ENCODE measurements around the gene PIP4P1. TPM values are rescaled to one million over a fixed set of nuclear protein-coding genes. Genes with fewer than 3 reads are reported as not detected.

The PIP4P1 gene
- total RNA-seq, 1 donor from 2014 or later, result 22.2 TPM

DNA sequence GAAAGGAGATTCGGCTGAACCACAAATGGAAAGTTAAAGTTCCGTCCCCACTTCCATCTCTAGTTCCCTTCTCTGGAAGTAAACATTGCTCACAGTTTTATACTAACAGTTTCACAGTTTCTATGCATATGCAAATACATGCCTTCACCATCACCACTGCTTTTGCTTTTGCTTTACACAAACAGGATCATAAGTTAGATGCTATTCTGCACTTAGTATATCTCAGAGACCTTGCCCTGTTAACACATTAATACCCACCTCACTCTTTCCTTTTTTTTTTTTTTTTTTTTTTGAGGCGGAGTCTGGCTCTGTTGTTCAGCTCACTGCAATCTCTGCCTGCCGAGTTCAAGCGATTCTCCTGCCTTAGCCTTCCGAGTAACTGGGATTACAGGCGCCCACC lies 48.8 kb downstream of the PIP4P1 start:
- peak; percentile 23 for DNase-seq (ENCODE audit: low read depth)

GRCh38 chr14:20409226-20409625 lies 52.0 kb downstream of the PIP4P1 start:
- DNase-seq (ENCODE audit: low read depth), result peak; percentile 91

Other genes with a start within 250 kb of the PIP4P1 start
- not detected in 2 replicates for gene OR11H6, start 237.7 kb downstream of the PIP4P1 start, total RNA-seq
- gene OR11H7, start 232.5 kb downstream of the PIP4P1 start, total RNA-seq, result not detected in 2 replicates
- not detected in 2 replicates for gene OR11H4, start 222.1 kb downstream of the PIP4P1 start, total RNA-seq
- 9.6 and 11.3 TPM in 2 replicates for gene TTC5, start 155.5 kb downstream of the PIP4P1 start, total RNA-seq
- gene CCNB1IP1, start 128.2 kb downstream of the PIP4P1 start, total RNA-seq, result 39.9 and 50.2 TPM in 2 replicates
- gene PARP2, start 117.8 kb downstream of the PIP4P1 start, total RNA-seq, result 17.2 and 21.1 TPM in 2 replicates
- 17.1 and 21.8 TPM in 2 replicates for gene TEP1, start 47.9 kb downstream of the PIP4P1 start, total RNA-seq
- 0.05 and 0.16 TPM in 2 replicates for gene KLHL33, start 25.3 kb downstream of the PIP4P1 start, total RNA-seq
- gene OSGEP, start 6.6 kb downstream of the PIP4P1 start, total RNA-seq, result 33.2 and 36.2 TPM in 2 replicates
- 125 and 145 TPM in 2 replicates for gene APEX1, start 6.2 kb downstream of the PIP4P1 start, total RNA-seq
- 4.9 and 5.2 TPM in 2 replicates for gene PNP, start 8.0 kb upstream of the PIP4P1 start, total RNA-seq
- not detected in 2 replicates for gene RNASE10, start 44.1 kb upstream of the PIP4P1 start, total RNA-seq
- gene RNASE9, start 99.6 kb upstream of the PIP4P1 start, total RNA-seq, result not detected in 2 replicates
- gene RNASE11, start 126.6 kb upstream of the PIP4P1 start, total RNA-seq, result not detected in 2 replicates
- not detected in 2 replicates for gene RNASE12, start 129.9 kb upstream of the PIP4P1 start, total RNA-seq
- gene OR6S1, start 180.3 kb upstream of the PIP4P1 start, total RNA-seq, result not detected in 2 replicates
- gene RNASE4, start 223.1 kb upstream of the PIP4P1 start, total RNA-seq, result 4.7 and 7.2 TPM in 2 replicates
- 0.42 and 1.4 TPM in 2 replicates for gene ANG, start 227.3 kb upstream of the PIP4P1 start, total RNA-seq